Thoracic aorta (tissue), 2 donors: ENCODE data around the gene PAK5. TPM values are rescaled to one million over a fixed set of nuclear protein-coding genes. Genes with fewer than 3 reads are reported as not detected.

Source experiments
- ATAC-seq: fragments of 150-250 bp; one replicate; pipeline ENCODE4 v1.8.0; 2017; ENCODE audit warnings: low read depth; ENCODE audit not compliant: insufficient number of reproducible peaks, low FRiP score
- DNase-seq: peaks from one replicate; pipeline ENCODE4 v3.0.0-alpha.2; 2020; ENCODE audit warnings: low spot score
- H3K27ac ChIP-seq, 2 donors: fragments of 200-600 bp; sonication (generic); 1 replicate in 1 of 2; 2 replicates in 1 of 2; pipeline ENCODE4 v1.5.1; 2016; ENCODE audit warnings: mild to moderate bottlenecking in 2 of 2, moderate library complexity in 2 of 2
- H3K27me3 ChIP-seq: fragments of 200-600 bp; sonication (generic); replicated peaks from 2 replicates; pipeline ENCODE4 v1.6.0; 2016; ENCODE audit warnings: mild to moderate bottlenecking; ENCODE audit not compliant: insufficient read depth
- H3K36me3 ChIP-seq: fragments of 200-600 bp; sonication (generic); one replicate; pipeline ENCODE4 v1.5.1; 2016
- H3K4me1 ChIP-seq, 2 donors: fragments of 200-600 bp; sonication (generic); 1 replicate in 1 of 2; 2 replicates in 1 of 2; pipeline versions ENCODE4 v1.5.1 to v1.6.0; 2016; ENCODE audit warnings: low read depth in 2 of 2, mild to moderate bottlenecking in 1 of 2; ENCODE audit not compliant: control insufficient read depth in 1 of 2
- H3K4me3 ChIP-seq: fragments of 200-600 bp; sonication (generic); 2 replicates; pipeline ENCODE4 v1.5.1; 2016; ENCODE audit warnings: mild to moderate bottlenecking
- H3K9me3 ChIP-seq: fragments of 200-600 bp; sonication (generic); 2 replicates; pipeline ENCODE4 v1.5.1; 2016
- total RNA-seq, 2 donors: library from RNA; depleted of rRNA; stranded (reverse); fragments of >200 nt; gene quantifications; one replicate each; pipeline versions ENCODE4 v1.1.0 to v1.2.3, GENCODE V29; 2016
- TF ChIP-seq, protein P1 (sequence below): fragments of 200-600 bp; sonication (generic); IDR thresholded peaks from one replicate; pipeline ENCODE4 v1.5.1; 2019; ENCODE audit warnings: antibody characterized with exemption

Gene PAK5
- total RNA-seq, 2 donors from 2014 or later, result not detected

DNA sequence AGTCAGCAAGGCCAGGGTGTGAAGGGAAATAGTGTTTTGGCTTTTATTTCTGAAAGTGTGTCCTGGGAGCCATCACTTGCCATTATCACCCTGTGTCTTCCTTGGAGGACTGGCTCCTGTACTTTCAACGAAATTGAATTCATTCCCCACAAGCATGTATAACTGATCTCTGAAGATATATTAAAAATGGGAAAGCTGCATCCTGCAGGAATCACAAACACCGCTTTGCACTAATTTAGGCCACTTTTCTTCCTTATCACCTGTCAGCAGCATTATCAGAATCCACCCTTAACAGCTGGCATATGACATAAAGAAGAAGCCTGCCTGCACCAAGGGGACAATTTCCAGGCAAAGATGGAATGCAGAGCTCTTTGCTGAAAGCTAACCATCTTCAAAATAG is 268.3 kb downstream of the PAK5 start:
- H3K4me1 ChIP-seq, result no peaks in the 10 kb centered on the region
- TF ChIP-seq, protein P1, sequence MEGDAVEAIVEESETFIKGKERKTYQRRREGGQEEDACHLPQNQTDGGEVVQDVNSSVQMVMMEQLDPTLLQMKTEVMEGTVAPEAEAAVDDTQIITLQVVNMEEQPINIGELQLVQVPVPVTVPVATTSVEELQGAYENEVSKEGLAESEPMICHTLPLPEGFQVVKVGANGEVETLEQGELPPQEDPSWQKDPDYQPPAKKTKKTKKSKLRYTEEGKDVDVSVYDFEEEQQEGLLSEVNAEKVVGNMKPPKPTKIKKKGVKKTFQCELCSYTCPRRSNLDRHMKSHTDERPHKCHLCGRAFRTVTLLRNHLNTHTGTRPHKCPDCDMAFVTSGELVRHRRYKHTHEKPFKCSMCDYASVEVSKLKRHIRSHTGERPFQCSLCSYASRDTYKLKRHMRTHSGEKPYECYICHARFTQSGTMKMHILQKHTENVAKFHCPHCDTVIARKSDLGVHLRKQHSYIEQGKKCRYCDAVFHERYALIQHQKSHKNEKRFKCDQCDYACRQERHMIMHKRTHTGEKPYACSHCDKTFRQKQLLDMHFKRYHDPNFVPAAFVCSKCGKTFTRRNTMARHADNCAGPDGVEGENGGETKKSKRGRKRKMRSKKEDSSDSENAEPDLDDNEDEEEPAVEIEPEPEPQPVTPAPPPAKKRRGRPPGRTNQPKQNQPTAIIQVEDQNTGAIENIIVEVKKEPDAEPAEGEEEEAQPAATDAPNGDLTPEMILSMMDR, result no peak

DNA sequence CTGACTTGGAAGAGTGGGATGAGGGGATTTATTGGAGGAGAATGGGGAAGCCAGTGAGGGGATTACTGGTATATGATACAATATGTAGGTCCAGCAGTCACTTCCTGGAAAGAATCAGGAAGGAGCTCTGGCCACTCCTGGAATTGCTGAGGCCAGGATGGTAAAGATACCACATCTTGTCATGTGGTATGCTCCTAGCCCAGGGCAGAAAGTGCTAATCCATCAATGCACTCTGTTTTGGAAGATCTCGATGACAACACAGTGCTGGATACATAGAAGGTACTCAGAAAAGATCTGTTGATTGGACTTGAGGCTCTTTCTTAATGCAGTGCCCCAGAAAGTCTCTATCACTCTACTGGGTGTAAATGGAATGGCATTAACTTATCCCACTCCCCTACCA is 271.9 kb downstream of the PAK5 start:
- DNase-seq (no peak), ATAC-seq (no peak)
- Histone ChIP-seq H3K4me1 (no peaks in the 10 kb centered on the region), H3K36me3 (no peaks in the 10 kb centered on the region), H3K9me3 (no peaks in the 10 kb centered on the region), H3K4me3 (no peak overlapping the region), H3K27me3 (no peaks in the 10 kb centered on the region), H3K27ac (no peak overlapping the region)
- TF ChIP-seq, protein P1, result no peak

More for the DNA sequence above, 268.3 kb downstream of the PAK5 start:
- DNase-seq (no peak), ATAC-seq (no peak)
- Histone ChIP-seq H3K27me3 (no peaks in the 10 kb centered on the region), H3K4me3 (no peak overlapping the region), H3K36me3 (no peaks in the 10 kb centered on the region), H3K27ac (no peak overlapping the region), H3K9me3 (no peaks in the 10 kb centered on the region)

DNA sequence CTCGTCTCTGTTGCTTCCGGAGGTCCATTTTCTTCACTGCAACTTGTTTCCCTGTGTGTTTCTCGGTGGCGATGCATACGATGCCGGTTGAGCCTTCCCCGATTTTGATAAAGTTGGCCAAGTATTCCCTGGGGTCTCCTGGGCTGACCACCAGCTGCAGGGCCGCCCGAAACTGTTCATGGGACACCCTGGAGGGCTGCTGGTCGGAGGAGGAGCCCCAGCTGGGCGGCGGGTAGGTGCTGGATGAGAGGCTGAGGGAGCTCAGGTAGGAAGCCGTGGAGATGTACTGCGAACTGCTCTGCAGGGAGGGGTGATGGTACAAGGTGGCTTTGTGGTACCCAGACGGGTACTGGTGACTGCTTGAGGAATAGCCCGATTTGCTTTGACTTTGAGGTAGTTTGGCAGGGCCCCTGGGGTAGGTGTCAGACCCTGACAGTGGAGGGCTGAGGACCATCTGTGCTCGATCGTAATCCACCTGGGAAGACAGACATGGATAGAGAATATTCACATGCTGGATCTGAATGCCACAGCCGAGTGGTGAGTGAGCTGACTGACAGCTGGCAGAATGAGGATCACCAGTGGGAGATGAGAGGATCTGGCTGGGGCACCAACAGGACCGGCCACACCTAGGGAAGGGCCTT is 272.8 kb downstream of the PAK5 start:
- DNase-seq, result no peak
- no peak for ATAC-seq
- H3K27ac ChIP-seq, result no peak overlapping the region
- no peak overlapping the region for H3K4me3 ChIP-seq
- TF ChIP-seq, protein P1, result no peak
- no peaks in the 10 kb centered on the region for H3K36me3 ChIP-seq
- no peaks in the 10 kb centered on the region for H3K9me3 ChIP-seq
- H3K4me1 ChIP-seq, result no peaks in the 10 kb centered on the region
- H3K27me3 ChIP-seq, result no peaks in the 10 kb centered on the region

DNA sequence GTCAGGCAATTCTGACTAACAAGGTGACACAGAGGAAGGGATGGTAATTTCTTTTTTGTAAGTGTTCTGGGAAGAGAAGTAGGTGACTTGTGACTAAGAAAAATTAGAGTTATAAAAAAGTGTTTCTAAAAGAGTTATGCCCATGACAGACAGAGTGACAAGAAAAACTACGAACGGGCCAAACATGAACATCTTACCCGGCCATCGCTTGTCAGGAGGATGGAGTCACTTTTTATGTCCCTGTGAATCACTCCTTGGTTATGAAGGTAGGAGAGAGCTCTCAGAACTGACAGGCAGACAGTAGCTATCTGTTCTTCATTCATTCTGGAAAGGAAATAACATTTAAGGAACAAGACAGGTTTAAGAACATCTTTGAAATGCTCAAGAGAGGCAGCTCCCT is 281.5 kb downstream of the PAK5 start:
- TF ChIP-seq, protein P1, result no peak
- H3K27ac ChIP-seq, result no peak overlapping the region

DNA sequence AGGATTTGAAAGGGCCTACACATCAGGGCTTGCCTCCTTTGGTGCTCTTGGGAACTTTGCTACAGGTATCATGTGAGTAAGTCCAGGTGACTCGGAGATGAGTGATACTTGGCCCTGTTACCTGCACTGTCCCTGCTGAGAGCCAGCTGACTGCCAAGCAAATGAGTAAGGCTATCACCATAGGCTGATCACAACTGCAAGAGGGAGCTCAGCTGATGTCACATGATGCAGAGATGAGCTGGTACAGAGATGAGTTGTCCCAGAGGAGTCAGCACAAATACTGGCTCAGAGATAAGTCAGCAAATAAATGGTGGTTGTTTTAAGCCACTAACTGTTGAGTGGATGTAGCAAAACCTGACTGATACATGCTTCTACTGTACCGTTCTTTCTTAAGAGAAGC is 283.1 kb downstream of the PAK5 start:
- TF ChIP-seq, protein P1, result no peak
- H3K36me3 ChIP-seq, result no peaks in the 10 kb centered on the region
- ATAC-seq (no peak), DNase-seq (no peak)
- no peaks in the 10 kb centered on the region for H3K9me3 ChIP-seq
- H3K27ac ChIP-seq, result no peak overlapping the region
- no peaks in the 10 kb centered on the region for H3K27me3 ChIP-seq
- no peak overlapping the region for H3K4me3 ChIP-seq
- no peaks in the 10 kb centered on the region for H3K4me1 ChIP-seq

More for the DNA sequence above, 281.5 kb downstream of the PAK5 start:
- no peaks in the 10 kb centered on the region for H3K36me3 ChIP-seq
- ATAC-seq (no peak), DNase-seq (no peak)
- no peaks in the 10 kb centered on the region for H3K9me3 ChIP-seq
- no peaks in the 10 kb centered on the region for H3K27me3 ChIP-seq
- no peak overlapping the region for H3K4me3 ChIP-seq
- H3K4me1 ChIP-seq, result no peaks in the 10 kb centered on the region
